Suprapubic skin (tissue), 3 donors: ENCODE data around the gene LHFPL5.

Source experiments
- CTCF ChIP-seq, 2 donors: fragments of 200-600 bp in 1 of 2; fragments of 450-650 bp in 1 of 2; sonication (generic) in 1 of 2; IDR thresholded peaks; one replicate each; pipeline ENCODE4 v1.5.1; 2016 to 2019; ENCODE audit warnings: antibody characterized with exemption in 2 of 2, mild to moderate bottlenecking in 1 of 2, moderate library complexity in 1 of 2
- POLR2AphosphoS5 ChIP-seq, 3 donors: sonication (generic); formaldehyde crosslinking; IDR thresholded peaks; one replicate each; pipeline ENCODE4 v1.6.1; 2017; ENCODE audit warnings: antibody characterized with exemption in 3 of 3

GRCh38 chr6:35787266-35788218 lies 17.6 kb upstream of the LHFPL5 start:
- TF ChIP-seq CTCF (IDR thresholded peaks at IDR 0.05) (no peak), POLR2AphosphoS5 (IDR thresholded peaks at IDR 0.05) (no peak)
